GM12892 (cell line): ENCODE measurements around the gene HID1.
"Not testable (repeated sequence)": the region's sequence is repeated elsewhere in the genome, so short reads cannot be mapped to it uniquely, and the experiment has no call there.

Source experiments
- DNase-seq: peaks from one replicate; pipeline ENCODE4 v3.0.0; 2011; ENCODE audit not compliant: insufficient read length
- FAIRE-seq: peaks from 2 replicates; lab custom pipeline; 2011; peaks lifted over from hg19 to GRCh38; lab: Jason Lieb, UNC
- POLR2A ChIP-seq: IDR thresholded peaks from 2 replicates; pipeline ENCODE4 v1.6.1; 2011; ENCODE audit warnings: low read depth, low read length, control low read depth
- POLR2AphosphoS5 ChIP-seq: IDR thresholded peaks from 2 replicates; pipeline ENCODE4 v1.6.1; 2011; ENCODE audit warnings: low read depth, low read length, control low read depth
- TAF1 ChIP-seq: IDR thresholded peaks from 2 replicates; pipeline ENCODE4 v1.6.1; 2011; ENCODE audit warnings: low read depth, mild to moderate bottlenecking, control low read depth, low read length, borderline replicate concordance

The HID1 gene

DNA sequence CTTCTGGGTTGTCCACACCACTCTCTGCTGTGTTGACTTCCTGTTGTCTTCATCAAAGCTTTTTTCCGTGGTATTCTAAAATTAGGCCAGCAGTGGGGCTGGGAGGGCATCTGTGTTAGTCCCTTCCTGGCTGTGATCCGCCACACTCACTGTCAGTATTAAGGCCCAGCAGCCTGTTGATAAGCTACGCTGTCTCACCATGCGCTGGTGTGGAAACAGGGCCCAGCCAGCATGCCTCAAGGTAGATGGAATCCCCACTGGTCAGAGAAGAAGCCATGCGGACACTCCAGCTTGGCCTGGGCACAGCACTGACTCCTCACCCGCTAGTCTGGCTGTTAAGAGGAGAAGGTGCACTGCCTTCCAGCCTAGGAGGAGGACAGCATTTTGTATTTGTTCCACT, 26.2 kb upstream of the HID1 start:
- FAIRE-seq = no peak
- TF ChIP-seq POLR2A (no peak), POLR2AphosphoS5 (no peak), TAF1 (no peak)
- DNase-seq = no peak

- TF ChIP-seq TAF1 (no peak), POLR2AphosphoS5 (no peak), POLR2A (no peak)
- DNase-seq (no peak), FAIRE-seq (no peak)
These were observed 23.3 kb upstream of the HID1 start for GRCh38 chr17:74995847-74996246.

DNA sequence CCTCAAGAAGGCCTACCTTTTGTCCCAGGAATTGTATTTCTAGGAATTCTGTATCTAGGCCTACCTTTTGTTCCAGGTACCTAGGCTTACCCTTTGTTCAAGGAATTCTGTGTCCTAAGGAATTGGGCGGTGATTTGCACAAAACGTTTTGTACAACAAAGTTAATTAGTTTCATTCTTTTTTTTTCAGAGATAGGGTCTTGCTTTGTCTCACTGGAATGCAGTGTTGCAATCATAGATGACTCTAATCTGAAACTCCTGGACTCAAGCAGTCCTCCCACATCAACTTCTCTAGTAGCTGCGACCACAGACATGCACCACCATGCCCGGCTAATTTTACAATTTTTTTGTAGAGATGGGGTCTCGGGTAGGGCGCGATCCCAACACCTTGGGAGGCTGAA, 21.9 kb upstream of the HID1 start:
- DNase-seq (no peak), FAIRE-seq (no peak)
- no peak for TF ChIP-seq TAF1

DNA sequence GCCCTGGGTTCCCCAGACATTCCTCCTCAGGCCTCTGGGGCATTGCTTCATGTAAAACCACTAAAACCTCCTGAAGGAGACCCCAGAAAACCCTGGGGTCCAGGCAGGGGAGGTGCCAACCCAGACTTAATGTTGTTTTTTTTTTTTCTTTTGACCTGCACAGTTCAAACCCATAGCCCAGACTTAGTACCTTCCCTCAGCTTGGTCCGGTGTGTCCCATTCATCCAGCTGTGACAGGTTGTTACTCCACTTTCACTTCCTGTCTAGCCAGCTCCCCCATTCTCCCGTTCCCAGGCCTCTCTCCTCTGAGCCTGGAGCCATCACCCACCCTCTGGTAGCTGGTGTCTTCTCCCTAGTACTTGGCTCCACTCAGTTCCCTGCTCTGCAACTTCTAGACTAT, 19.7 kb upstream of the HID1 start:
- no peak for TF ChIP-seq POLR2A
- no peak for TF ChIP-seq TAF1
- TF ChIP-seq POLR2AphosphoS5 = no peak
- FAIRE-seq (no peak), DNase-seq (no peak)

DNA sequence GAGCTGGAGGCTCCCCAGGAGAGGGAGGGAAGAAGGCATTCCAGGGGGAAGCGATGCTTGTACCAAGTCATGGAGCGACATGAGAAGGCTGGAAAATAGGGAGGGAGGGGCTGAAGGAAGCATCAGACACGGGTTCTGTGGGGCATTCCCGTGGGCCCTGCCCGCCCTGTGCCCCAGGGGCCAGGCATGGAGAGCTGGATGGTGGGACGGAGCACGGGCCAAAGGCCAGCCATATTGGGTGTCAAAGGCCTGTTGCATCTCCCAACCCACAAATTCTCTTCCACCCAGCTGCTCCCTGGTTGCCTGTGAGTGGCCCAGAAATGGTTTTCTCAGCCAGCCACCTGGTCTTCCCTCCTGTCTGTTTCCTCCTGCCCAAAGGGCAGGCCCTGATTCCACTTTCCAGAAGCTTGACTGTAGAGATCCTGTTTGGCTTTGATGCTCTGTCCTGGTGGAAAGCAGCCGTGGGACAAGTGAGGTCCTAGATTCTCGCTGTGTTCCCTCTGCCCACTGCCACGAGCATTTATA, 18.1 kb upstream of the HID1 start:
- FAIRE-seq (no peak), DNase-seq (no peak)
- TF ChIP-seq TAF1 = no peak
- no peak for TF ChIP-seq POLR2AphosphoS5
- TF ChIP-seq POLR2A = no peak

- FAIRE-seq = no peak
- TF ChIP-seq TAF1 = no peak
- TF ChIP-seq POLR2A = no peak
- TF ChIP-seq POLR2AphosphoS5 = no peak
- DNase-seq = no peak
These were observed 15.6 kb upstream of the HID1 start for GRCh38 chr17:74987909-74988711.

DNA sequence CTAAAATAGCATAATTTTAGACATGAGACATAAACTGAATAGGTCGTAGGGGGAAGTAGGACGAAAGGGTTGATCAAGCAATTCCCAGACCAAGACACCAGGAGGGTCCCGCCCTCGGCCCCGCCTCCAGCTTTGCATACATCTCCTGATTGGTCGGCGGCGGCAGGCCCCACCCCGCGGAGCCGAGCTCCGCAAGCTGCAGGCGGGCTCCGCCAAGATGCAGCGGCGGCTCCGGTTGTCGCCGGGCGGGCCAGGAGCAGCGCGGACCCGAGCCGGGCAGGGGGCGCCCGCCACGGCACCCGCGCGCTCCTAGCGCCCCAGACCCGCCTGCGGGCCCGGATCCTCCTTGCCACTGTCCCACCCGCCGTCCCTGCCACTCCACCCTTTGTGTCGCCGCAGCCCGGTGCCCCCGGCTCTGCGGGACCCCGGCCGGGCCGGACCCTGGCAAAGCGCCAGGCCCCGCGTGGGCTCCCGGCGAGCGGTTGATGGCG, 14.9 kb upstream of the HID1 start, which contains the start of gene CDR2L:
Gene CDR2L, plus strand, starts transcription at position 215 of the 491 bp plus-strand sequence. CDS start 412 bp downstream, outside the sequence.
- FAIRE-seq (peak; percentile 69), DNase-seq (peak; percentile 91)
- TF ChIP-seq POLR2A (no peak), TAF1 (no peak), POLR2AphosphoS5 (no peak)

- no peak for TF ChIP-seq TAF1
- TF ChIP-seq POLR2AphosphoS5 = no peak
- TF ChIP-seq POLR2A = no peak
- no peak for FAIRE-seq
- DNase-seq = no peak
These were observed 13.6 kb upstream of the HID1 start for GRCh38 chr17:74986206-74986576.

- not testable (repeated sequence) for FAIRE-seq, DNase-seq
These were observed 10.2 kb upstream of the HID1 start for GRCh38 chr17:74982663-74983313.

DNA sequence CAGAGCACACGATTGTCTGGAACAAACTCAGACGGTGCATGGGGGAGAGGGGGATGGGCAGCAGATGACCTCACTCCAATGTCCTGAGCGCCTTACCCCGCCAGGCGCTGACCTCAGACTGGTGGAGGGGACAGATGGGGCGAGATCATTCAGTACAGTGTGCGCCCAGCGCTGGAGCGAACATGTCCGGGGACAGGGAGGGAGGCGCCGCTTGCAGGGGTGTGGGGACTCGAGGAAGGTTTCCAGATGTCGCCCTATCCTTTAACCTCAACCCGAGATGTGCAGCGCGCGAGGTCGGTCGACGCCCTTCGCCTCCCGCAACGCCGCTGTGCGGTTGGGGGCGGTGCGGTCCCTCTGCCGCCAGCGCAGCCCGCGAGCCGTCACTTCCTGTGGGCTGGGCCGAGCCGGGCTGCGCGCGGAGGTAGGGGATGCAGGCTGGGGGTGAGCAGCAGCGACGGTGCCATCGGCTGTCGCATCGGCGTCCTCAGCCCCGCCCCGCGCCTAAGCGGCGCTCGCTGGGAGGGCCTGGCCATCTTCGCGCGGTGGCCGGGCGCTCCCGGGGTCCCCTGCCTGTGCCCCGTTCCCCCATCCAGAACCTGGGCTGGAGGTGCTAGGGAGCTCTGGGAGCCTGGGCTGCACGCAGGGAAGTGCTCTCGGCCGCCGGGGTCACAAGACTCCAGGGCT, 9.6 kb upstream of the HID1 start:
- peak; percentile 50 for FAIRE-seq
- no peak for TF ChIP-seq POLR2AphosphoS5
- no peak for TF ChIP-seq POLR2A
- TF ChIP-seq TAF1 = no peak

GRCh38 chr17:74981318-74981978, 8.9 kb upstream of the HID1 start:
- no peak for TF ChIP-seq TAF1
- no peak for TF ChIP-seq POLR2A
- TF ChIP-seq POLR2AphosphoS5 = no peak
- no peak for DNase-seq
- no peak for FAIRE-seq

More for the DNA sequence above, 9.6 kb upstream of the HID1 start:
- DNase-seq = peak; percentile 61
